HG03442 (cell line): ENCODE results near the gene KRT38.

Experiments used
- ATAC-seq: cut with Tn5 transposase; IDR thresholded peaks from one replicate; pipeline ENCODE4 v1.9.1; 2021; ENCODE audit warnings: mild to moderate bottlenecking, moderate library complexity; ENCODE audit not compliant: unreplicated experiment

Gene KRT38

GRCh38 chr17:41440531-41441033 lies at the start of gene KRT38:
Gene KRT38 (minus strand): TSS chr17:41440983. CDS start chr17:41440921, 62 bp downstream.
- no peak for ATAC-seq

- ATAC-seq = no peak
Measured at GRCh38 chr17:41489531-41489930, 48.7 kb upstream of the KRT38 start, which contains the start of gene KRT36. Gene KRT36 (minus strand): TSS chr17:41489910. CDS start chr17:41489864, 46 bp downstream.

GRCh38 chr17:41486809-41487530 lies 46.2 kb upstream of the KRT38 start:
- no peak for ATAC-seq

GRCh38 chr17:41486316-41486715 lies 45.5 kb upstream of the KRT38 start:
- ATAC-seq = no peak

GRCh38 chr17:41484920-41485904 lies 44.4 kb upstream of the KRT38 start:
- ATAC-seq = no peak

GRCh38 chr17:41483991-41484826 lies 43.4 kb upstream of the KRT38 start:
- ATAC-seq = no peak

- no peak for ATAC-seq
Measured at GRCh38 chr17:41483531-41483930, 42.7 kb upstream of the KRT38 start.

GRCh38 chr17:41481036-41481435 lies 40.3 kb upstream of the KRT38 start, which contains the start of gene KRT35:
Gene KRT35 (minus strand): TSS chr17:41481151. CDS start chr17:41481097, 54 bp downstream.
- ATAC-seq = no peak

- no peak for ATAC-seq
Measured at GRCh38 chr17:41480581-41480980, 39.8 kb upstream of the KRT38 start.

GRCh38 chr17:41480136-41480535 lies 39.4 kb upstream of the KRT38 start:
- ATAC-seq = no peak

- ATAC-seq = no peak
Measured at GRCh38 chr17:41478237-41478636, 37.5 kb upstream of the KRT38 start.

GRCh38 chr17:41476866-41477815 lies 36.4 kb upstream of the KRT38 start:
- ATAC-seq = no peak

GRCh38 chr17:41475421-41475820 lies 34.6 kb upstream of the KRT38 start:
- ATAC-seq = no peak

GRCh38 chr17:41474863-41475262 lies 34.1 kb upstream of the KRT38 start:
- no peak for ATAC-seq

GRCh38 chr17:41468346-41468745 lies 27.6 kb upstream of the KRT38 start:
- no peak for ATAC-seq

GRCh38 chr17:41467561-41467960 lies 26.8 kb upstream of the KRT38 start:
- ATAC-seq = no peak

GRCh38 chr17:41466988-41467387 lies 26.2 kb upstream of the KRT38 start, which contains the start of gene KRT32:
Gene KRT32 (minus strand): TSS chr17:41467386. CDS start chr17:41467325, 61 bp downstream.
- no peak for ATAC-seq

- ATAC-seq = no peak
Measured at GRCh38 chr17:41464682-41465081, 23.9 kb upstream of the KRT38 start.

- ATAC-seq = no peak
Measured at GRCh38 chr17:41464173-41464572, 23.4 kb upstream of the KRT38 start.
